OCI-LY1 (cell line): ENCODE results near the gene RWDD2A.

Experiments used
- EZH2 ChIP-seq: fragments of 200-600 bp; sonication (generic), shearing (Covaris generic); IDR thresholded peaks from 2 replicates; pipeline ENCODE4 v1.8.0; 2017; ENCODE audit warnings: borderline replicate concordance, mixed run types, mild to moderate bottlenecking, antibody characterized with exemption, low read length, moderate library complexity, mixed read lengths
- TF ChIP-seq, protein P1 (sequence below): fragments of 200-600 bp; sonication (generic), shearing (Covaris generic); IDR thresholded peaks from 2 replicates; pipeline ENCODE4 v1.5.1; 2017; ENCODE audit warnings: mild to moderate bottlenecking, antibody characterized with exemption, low read length, moderate library complexity, mixed read lengths

DNA sequence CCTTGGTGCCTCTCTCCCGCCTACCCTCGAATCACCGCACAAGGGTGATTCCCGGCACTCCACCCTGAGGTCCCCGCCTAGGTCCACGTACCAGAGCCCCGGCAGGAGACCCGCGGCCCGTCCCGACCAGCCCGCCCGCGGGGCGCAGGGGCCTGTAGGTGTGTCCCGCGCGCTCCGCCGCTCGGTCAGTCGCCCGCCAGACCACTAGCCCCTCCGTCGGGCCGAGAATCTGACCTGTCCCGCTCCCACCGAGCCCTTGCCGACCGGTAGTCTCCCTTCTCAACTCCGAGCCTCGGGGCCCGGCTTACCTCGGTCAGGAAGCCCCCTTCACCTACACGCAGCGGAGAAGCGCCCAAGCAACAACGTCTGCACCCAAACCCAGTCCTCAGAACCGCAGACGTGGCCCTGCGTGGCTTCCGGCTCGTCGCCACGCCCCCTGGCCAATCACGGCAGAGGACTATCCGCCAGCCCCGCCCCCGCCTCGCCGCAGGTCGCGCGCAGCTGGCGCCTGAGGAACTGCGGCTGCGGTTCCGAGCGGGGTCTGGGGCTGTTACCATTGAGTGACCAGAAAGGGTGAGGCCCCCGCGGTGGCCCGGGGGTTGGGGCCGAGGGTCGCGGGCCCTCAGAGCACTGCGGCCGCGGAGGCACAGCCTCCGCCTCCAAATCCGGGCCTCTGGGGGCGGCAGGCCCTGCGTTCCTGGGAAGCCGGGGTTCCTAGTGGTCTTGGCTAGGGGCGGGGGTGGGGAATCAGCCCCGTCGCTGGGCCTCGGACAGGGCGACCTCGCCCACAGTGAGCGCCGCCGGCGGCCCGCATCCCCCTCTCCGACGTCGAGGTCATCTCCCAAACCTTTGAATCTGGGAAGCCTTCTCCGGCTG, at the start of gene RWDD2A, which contains the start of gene PGM3:
- TF ChIP-seq, protein P1, sequence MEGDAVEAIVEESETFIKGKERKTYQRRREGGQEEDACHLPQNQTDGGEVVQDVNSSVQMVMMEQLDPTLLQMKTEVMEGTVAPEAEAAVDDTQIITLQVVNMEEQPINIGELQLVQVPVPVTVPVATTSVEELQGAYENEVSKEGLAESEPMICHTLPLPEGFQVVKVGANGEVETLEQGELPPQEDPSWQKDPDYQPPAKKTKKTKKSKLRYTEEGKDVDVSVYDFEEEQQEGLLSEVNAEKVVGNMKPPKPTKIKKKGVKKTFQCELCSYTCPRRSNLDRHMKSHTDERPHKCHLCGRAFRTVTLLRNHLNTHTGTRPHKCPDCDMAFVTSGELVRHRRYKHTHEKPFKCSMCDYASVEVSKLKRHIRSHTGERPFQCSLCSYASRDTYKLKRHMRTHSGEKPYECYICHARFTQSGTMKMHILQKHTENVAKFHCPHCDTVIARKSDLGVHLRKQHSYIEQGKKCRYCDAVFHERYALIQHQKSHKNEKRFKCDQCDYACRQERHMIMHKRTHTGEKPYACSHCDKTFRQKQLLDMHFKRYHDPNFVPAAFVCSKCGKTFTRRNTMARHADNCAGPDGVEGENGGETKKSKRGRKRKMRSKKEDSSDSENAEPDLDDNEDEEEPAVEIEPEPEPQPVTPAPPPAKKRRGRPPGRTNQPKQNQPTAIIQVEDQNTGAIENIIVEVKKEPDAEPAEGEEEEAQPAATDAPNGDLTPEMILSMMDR = no peak
- no peak for TF ChIP-seq EZH2
